ENCODE data around the gene IGFBP7. TPM values are rescaled to one million over a fixed set of nuclear protein-coding genes. Genes with fewer than 3 reads are reported as not detected.

The IGFBP7 gene
- total RNA-seq, 4 donors from 2014 or later: 117 to 241 (median 152) TPM

- intact Hi-C loops (cut with DNase I; ENCODE audit: low total_unique reads): no loop called here
- no peaks in the 10 kb centered on the region for H3K27me3 ChIP-seq
- no peaks in the 10 kb centered on the region for H3K9me3 ChIP-seq
- no peaks in the 10 kb centered on the region for H3K36me3 ChIP-seq
- DNase-seq (no peak), ATAC-seq (peak in 1 of 2 donors; percentile 6)
- peaks cover 8 to 23% of the 10 kb centered on the region in 2 donors for H3K4me1 ChIP-seq
- in situ Hi-C loops (cut with MboI; ENCODE audit: low sequenced_read_pairs in 4 of 4): no loop called here
- peak overlapping the region; percentile 14 to 75 (median 50) for H3K27ac ChIP-seq
- H3K4me3 ChIP-seq: no peak overlapping the region
- TF ChIP-seq POLR2A (IDR thresholded peaks at IDR 0.05): no peak
- TF ChIP-seq CTCF (IDR thresholded peaks at IDR 0.05 in 4 of 5, conservative IDR thresholded peaks at IDR 0.05 in 1 of 5): no peak
These were observed 11.2 kb downstream of the IGFBP7 start for GRCh38 chr4:57098941-57099340.

GRCh38 chr4:57098415-57098814 is 11.8 kb downstream of the IGFBP7 start:
- Histone ChIP-seq H3K27ac (peak overlapping the region; percentile 30 to 70 (median 52)), H3K4me3 (no peak overlapping the region)

GRCh38 chr4:57097711-57098110 is 12.5 kb downstream of the IGFBP7 start:
- intact Hi-C loops (cut with DNase I; ENCODE audit: low total_unique reads): no loop called here
- in situ Hi-C loops (cut with MboI; ENCODE audit: low sequenced_read_pairs in 4 of 4): no loop called here
- ATAC-seq (no peak), DNase-seq (no peak)
- Histone ChIP-seq H3K27ac (peak overlapping the region; percentile 30 to 70 (median 52)), H3K9me3 (no peaks in the 10 kb centered on the region), H3K36me3 (no peaks in the 10 kb centered on the region), H3K4me1 (peaks cover 2 to 20% of the 10 kb centered on the region in 2 donors), H3K4me3 (no peak overlapping the region), H3K27me3 (no peaks in the 10 kb centered on the region)
- TF ChIP-seq CTCF (IDR thresholded peaks at IDR 0.05 in 4 of 5, conservative IDR thresholded peaks at IDR 0.05 in 1 of 5): no peak
- no peak for TF ChIP-seq POLR2A (IDR thresholded peaks at IDR 0.05)

More at GRCh38 chr4:57098415-57098814, 11.8 kb downstream of the IGFBP7 start:
- TF ChIP-seq POLR2A (IDR thresholded peaks at IDR 0.05) (no peak), CTCF (IDR thresholded peaks at IDR 0.05 in 4 of 5, conservative IDR thresholded peaks at IDR 0.05 in 1 of 5) (no peak)
- Histone ChIP-seq H3K36me3 (no peaks in the 10 kb centered on the region), H3K4me1 (peaks cover 8 to 22% of the 10 kb centered on the region in 2 donors), H3K9me3 (no peaks in the 10 kb centered on the region), H3K27me3 (no peaks in the 10 kb centered on the region)
- intact Hi-C loops (cut with DNase I; ENCODE audit: low total_unique reads) (no loop called here), in situ Hi-C loops (cut with MboI; ENCODE audit: low sequenced_read_pairs in 4 of 4) (no loop called here)
- DNase-seq (no peak), ATAC-seq (no peak)

- Histone ChIP-seq H3K9me3 (no peaks in the 10 kb centered on the region), H3K36me3 (no peaks in the 10 kb centered on the region), H3K4me1 (peaks cover 0 to 21% of the 10 kb centered on the region in 2 donors), H3K27ac (no peak overlapping the region), H3K4me3 (no peak overlapping the region), H3K27me3 (no peaks in the 10 kb centered on the region)
- DNase-seq (no peak), ATAC-seq (no peak)
- intact Hi-C loops (cut with DNase I; ENCODE audit: low total_unique reads): no loop called here
- in situ Hi-C loops (cut with MboI; ENCODE audit: low sequenced_read_pairs in 4 of 4): no loop called here
- no peak for TF ChIP-seq POLR2A (IDR thresholded peaks at IDR 0.05)
- TF ChIP-seq CTCF (IDR thresholded peaks at IDR 0.05 in 4 of 5, conservative IDR thresholded peaks at IDR 0.05 in 1 of 5): no peak
These were observed 14.2 kb downstream of the IGFBP7 start for GRCh38 chr4:57095956-57096355.

GRCh38 chr4:57095245-57095644 is 14.9 kb downstream of the IGFBP7 start:
- Histone ChIP-seq H3K9me3 (no peaks in the 10 kb centered on the region), H3K27ac (no peak overlapping the region), H3K4me3 (no peak overlapping the region), H3K36me3 (no peaks in the 10 kb centered on the region), H3K27me3 (no peaks in the 10 kb centered on the region), H3K4me1 (peaks cover 0 to 21% of the 10 kb centered on the region in 2 donors)
- intact Hi-C loops (cut with DNase I; ENCODE audit: low total_unique reads) (no loop called here), in situ Hi-C loops (cut with MboI; ENCODE audit: low sequenced_read_pairs in 4 of 4) (no loop called here)
- ATAC-seq (no peak), DNase-seq (no peak)
- TF ChIP-seq CTCF (IDR thresholded peaks at IDR 0.05 in 4 of 5, conservative IDR thresholded peaks at IDR 0.05 in 1 of 5) (no peak), POLR2A (IDR thresholded peaks at IDR 0.05) (no peak)

All from gastrocnemius medialis (tissue), 4 donors.